HEK293T (cell line): ENCODE measurements around the gene RASGRP3.

Source experiments
- ARNT ChIP-seq: fragments of 450-650 bp; IDR thresholded peaks from 2 replicates; pipeline ENCODE4 v1.6.1; 2017; ENCODE audit warnings: mild to moderate bottlenecking
- ELF4 ChIP-seq: fragments of 450-650 bp; IDR thresholded peaks from 2 replicates; pipeline ENCODE4 v1.6.1; 2017; ENCODE audit warnings: antibody characterized with exemption
- LEF1 ChIP-seq: fragments of 450-650 bp; IDR thresholded peaks from 2 replicates; pipeline ENCODE4 v1.6.1; 2017; ENCODE audit warnings: mild to moderate bottlenecking, borderline replicate concordance
- SP1 ChIP-seq: fragments of 450-650 bp; IDR thresholded peaks from 2 replicates; pipeline ENCODE4 v1.6.1; 2017
- SUZ12 ChIP-seq: fragments of 450-650 bp; IDR thresholded peaks from 2 replicates; pipeline ENCODE4 v1.6.1; 2016; ENCODE audit warnings: mild to moderate bottlenecking

GRCh38 chr2:33432871-33433270, 43.6 kb upstream of the RASGRP3 start:
- TF ChIP-seq ARNT (no peak), ELF4 (no peak), LEF1 (no peak), SP1 (no peak), SUZ12 (no peak)
